Testis (tissue), 2 donors: Measurements from ENCODE around the gene WWP2.

ENCODE experiments used
- POLR2A ChIP-seq: fragments of 450-650 bp; IDR thresholded peaks from one replicate; pipeline ENCODE4 v1.6.1; 2017; ENCODE audit warnings: antibody characterized with exemption, mild to moderate bottlenecking, moderate library complexity
- TF ChIP-seq, protein P1 (sequence below), 3 experiments: fragments of 450-650 bp in 2 of 3; fragments of 200-600 bp in 1 of 3; sonication (generic) in 1 of 3; IDR thresholded peaks; one replicate each; pipeline ENCODE4 v1.5.1; 2016 to 2019; ENCODE audit warnings: antibody characterized with exemption in 3 of 3, mild to moderate bottlenecking in 2 of 3, moderate library complexity in 1 of 3

DNA sequence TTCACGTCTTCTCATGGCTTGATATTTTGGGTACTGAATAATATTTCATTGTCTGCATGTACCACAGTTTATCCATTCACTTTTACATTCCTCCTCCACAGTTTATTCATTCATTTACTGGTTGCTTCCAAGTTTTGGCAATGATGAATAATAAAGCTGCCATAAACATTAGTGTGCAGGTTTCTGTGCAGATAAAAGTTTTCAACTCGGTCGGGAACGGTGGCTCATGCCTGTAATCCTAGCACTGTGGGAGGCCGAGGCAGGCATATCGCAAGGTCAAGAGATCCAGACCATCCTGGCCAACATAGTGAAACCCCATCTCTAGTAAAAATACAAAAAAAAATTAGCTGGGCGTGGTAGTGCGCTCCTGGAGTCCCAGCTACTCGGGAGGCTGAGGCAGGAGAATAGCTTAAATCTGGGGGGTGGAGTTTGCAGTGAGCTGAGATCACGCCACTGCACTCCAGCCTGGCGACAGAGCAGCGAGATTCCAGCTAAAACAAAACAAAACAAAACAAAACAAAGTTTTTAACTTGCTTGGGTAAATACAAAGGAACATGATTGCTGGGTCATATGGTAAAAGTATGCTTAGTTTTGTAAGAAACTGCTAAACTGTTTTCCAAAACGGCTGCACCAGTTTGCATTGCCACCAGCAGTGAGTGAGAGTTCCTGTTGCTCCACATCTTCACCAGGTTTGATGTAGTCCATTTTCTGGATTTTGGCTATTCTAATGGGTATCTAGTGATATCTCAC lies 89.5 kb downstream of the WWP2 start:
- TF ChIP-seq, protein P1, sequence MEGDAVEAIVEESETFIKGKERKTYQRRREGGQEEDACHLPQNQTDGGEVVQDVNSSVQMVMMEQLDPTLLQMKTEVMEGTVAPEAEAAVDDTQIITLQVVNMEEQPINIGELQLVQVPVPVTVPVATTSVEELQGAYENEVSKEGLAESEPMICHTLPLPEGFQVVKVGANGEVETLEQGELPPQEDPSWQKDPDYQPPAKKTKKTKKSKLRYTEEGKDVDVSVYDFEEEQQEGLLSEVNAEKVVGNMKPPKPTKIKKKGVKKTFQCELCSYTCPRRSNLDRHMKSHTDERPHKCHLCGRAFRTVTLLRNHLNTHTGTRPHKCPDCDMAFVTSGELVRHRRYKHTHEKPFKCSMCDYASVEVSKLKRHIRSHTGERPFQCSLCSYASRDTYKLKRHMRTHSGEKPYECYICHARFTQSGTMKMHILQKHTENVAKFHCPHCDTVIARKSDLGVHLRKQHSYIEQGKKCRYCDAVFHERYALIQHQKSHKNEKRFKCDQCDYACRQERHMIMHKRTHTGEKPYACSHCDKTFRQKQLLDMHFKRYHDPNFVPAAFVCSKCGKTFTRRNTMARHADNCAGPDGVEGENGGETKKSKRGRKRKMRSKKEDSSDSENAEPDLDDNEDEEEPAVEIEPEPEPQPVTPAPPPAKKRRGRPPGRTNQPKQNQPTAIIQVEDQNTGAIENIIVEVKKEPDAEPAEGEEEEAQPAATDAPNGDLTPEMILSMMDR (IDR thresholded peaks at IDR 0.05) = no peak
- no peak for TF ChIP-seq POLR2A
